H9 (cell line): ENCODE data around the gene FOLR1. TPM values are rescaled to one million over a fixed set of nuclear protein-coding genes. Genes with fewer than 3 reads are reported as not detected.

Experiments
- DNase-seq: peaks from one replicate; pipeline ENCODE4 v3.0.0-alpha.2; 2017
- H2AFZ ChIP-seq: one replicate; pipeline ENCODE4 v1.6.1; 2013; ENCODE audit warnings: mild to moderate bottlenecking, low read length, control low read depth, moderate library complexity
- H2AK5ac ChIP-seq: 2 replicates; pipeline ENCODE4 v1.6.1; 2013; ENCODE audit warnings: low read length, control low read depth, mixed read lengths; ENCODE audit not compliant: insufficient read length
- H2BK120ac ChIP-seq: one replicate; pipeline ENCODE4 v1.6.1; 2013; ENCODE audit warnings: low read depth, mild to moderate bottlenecking, low read length, control low read depth, inconsistent platforms; ENCODE audit not compliant: poor library complexity, severe bottlenecking
- H2BK12ac ChIP-seq: 2 replicates; pipeline ENCODE4 v1.6.1; 2013; ENCODE audit warnings: low read length, control low read depth, mixed read lengths, low read depth; ENCODE audit not compliant: insufficient read length
- H2BK15ac ChIP-seq: 2 replicates; pipeline ENCODE4 v1.6.1; 2013; ENCODE audit warnings: low read depth, low read length, control low read depth
- H2BK20ac ChIP-seq: one replicate; pipeline ENCODE4 v1.6.1; 2013; ENCODE audit warnings: low read depth, mild to moderate bottlenecking, low read length, control low read depth, inconsistent platforms; ENCODE audit not compliant: poor library complexity, severe bottlenecking
- H2BK5ac ChIP-seq: 2 replicates; pipeline ENCODE4 v1.6.1; 2013; ENCODE audit warnings: low read length, control low read depth, mixed read lengths; ENCODE audit not compliant: insufficient read length
- H3K14ac ChIP-seq: 2 replicates; pipeline ENCODE4 v1.6.1; 2013; ENCODE audit warnings: low read length, control low read depth; ENCODE audit not compliant: insufficient read depth
- H3K18ac ChIP-seq: 2 replicates; pipeline ENCODE4 v1.6.1; 2013; ENCODE audit warnings: low read depth, mild to moderate bottlenecking, mixed read lengths, low read length, control low read depth; ENCODE audit not compliant: insufficient read length
- H3K23ac ChIP-seq: 2 replicates; pipeline ENCODE4 v1.6.1; 2013; ENCODE audit warnings: low read length, control low read depth, mixed read lengths, low read depth; ENCODE audit not compliant: insufficient read length
- H3K23me2 ChIP-seq: 2 replicates; pipeline ENCODE4 v1.6.1; 2013; ENCODE audit warnings: low read depth, mild to moderate bottlenecking, mixed read lengths, low read length, control low read depth; ENCODE audit not compliant: insufficient read length, poor library complexity, severe bottlenecking
- H3K27ac ChIP-seq: 2 replicates; pipeline ENCODE4 v1.5.1; 2013; ENCODE audit warnings: low read length, control low read depth, mixed read lengths, low read depth; ENCODE audit not compliant: insufficient read length
- H3K27me3 ChIP-seq: 2 replicates; pipeline ENCODE4 v1.6.1; 2013; ENCODE audit warnings: low read length, control low read depth, inconsistent platforms; ENCODE audit not compliant: insufficient read depth
- H3K4ac ChIP-seq: 2 replicates; pipeline ENCODE4 v1.6.1; 2013; ENCODE audit warnings: low read depth, mild to moderate bottlenecking, control low read depth, inconsistent platforms, low read length, moderate library complexity
- H3K4me1 ChIP-seq: 2 replicates; pipeline ENCODE4 v1.6.1; 2013; ENCODE audit warnings: low read length, control low read depth, inconsistent platforms; ENCODE audit not compliant: insufficient read depth
- H3K4me2 ChIP-seq: 2 replicates; pipeline ENCODE4 v1.6.1; 2013; ENCODE audit warnings: low read length, control low read depth, mixed read lengths; ENCODE audit not compliant: insufficient read length, insufficient read depth
- H3K56ac ChIP-seq: 2 replicates; pipeline ENCODE4 v1.6.1; 2013; ENCODE audit warnings: low read depth, mild to moderate bottlenecking, mixed read lengths, low read length, control low read depth; ENCODE audit not compliant: insufficient read length
- H3K79me1 ChIP-seq: 2 replicates; pipeline ENCODE4 v1.6.1; 2013; ENCODE audit warnings: low read depth, mild to moderate bottlenecking, moderate library complexity, low read length, control low read depth, inconsistent platforms; ENCODE audit not compliant: insufficient read depth, poor library complexity, severe bottlenecking
- H3K79me2 ChIP-seq: 2 replicates; pipeline ENCODE4 v1.6.1; 2013; ENCODE audit warnings: low read length, control low read depth, inconsistent platforms; ENCODE audit not compliant: insufficient read depth
- H3K9ac ChIP-seq: 2 replicates; pipeline ENCODE4 v1.6.1; 2013; ENCODE audit warnings: low read length, control low read depth, mixed read lengths; ENCODE audit not compliant: insufficient read length; ENCODE audit errors: extremely low read depth
- H3K9me3 ChIP-seq: one replicate; pipeline ENCODE4 v1.6.1; 2013; ENCODE audit warnings: low read depth, low read length, inconsistent platforms; ENCODE audit not compliant: control insufficient read depth
- H3T11ph ChIP-seq: one replicate; pipeline ENCODE4 v1.6.1; 2013; ENCODE audit warnings: mild to moderate bottlenecking, low read length, control low read depth, inconsistent platforms
- H4K20me1 ChIP-seq: one replicate; pipeline ENCODE4 v1.6.1; 2013; ENCODE audit not compliant: control insufficient read depth, insufficient read length, insufficient read depth
- H4K5ac ChIP-seq: 2 replicates; pipeline ENCODE4 v1.6.1; 2013; ENCODE audit warnings: low read depth, mild to moderate bottlenecking, mixed read lengths, low read length, control low read depth; ENCODE audit not compliant: insufficient read length
- H4K8ac ChIP-seq: replicated peaks from 2 replicates; pipeline ENCODE4 v1.6.1; 2013; ENCODE audit warnings: low read length, control low read depth, mixed read lengths, low read depth; ENCODE audit not compliant: insufficient read length
- H4K91ac ChIP-seq: 2 replicates; pipeline ENCODE4 v1.6.1; 2013; ENCODE audit warnings: low read depth, mild to moderate bottlenecking, moderate library complexity, mixed read lengths, low read length, control low read depth; ENCODE audit not compliant: insufficient read length
- H3K27ac Mint-ChIP-seq, 3 experiments: 2 replicates in 2 of 3; 3 replicates in 1 of 3; pipeline ENCODE4 v1.8.0; 2020 to 2021; ENCODE audit warnings: mixed read lengths in 3 of 3, mild to moderate bottlenecking in 1 of 3, moderate library complexity in 1 of 3
- H3K27me3 Mint-ChIP-seq: 2 replicates; pipeline ENCODE4 v1.8.0; 2021; ENCODE audit warnings: low read depth, mild to moderate bottlenecking, moderate library complexity, mixed read lengths
- H3K36me3 Mint-ChIP-seq, 3 experiments: 2 replicates in 2 of 3; 3 replicates in 1 of 3; pipeline ENCODE4 v1.8.0; 2020 to 2021; ENCODE audit warnings: low read depth in 3 of 3, mixed read lengths in 3 of 3; ENCODE audit not compliant: insufficient read depth in 1 of 3
- H3K4me1 Mint-ChIP-seq, 2 experiments: 2 replicates each; pipeline ENCODE4 v1.8.0; 2020; ENCODE audit warnings: mixed read lengths in 2 of 2
- H3K4me3 Mint-ChIP-seq, 2 experiments: 2 replicates in 1 of 2; 3 replicates in 1 of 2; pipeline ENCODE4 v1.8.0; 2020 to 2021; ENCODE audit warnings: mild to moderate bottlenecking in 2 of 2, mixed read lengths in 2 of 2, moderate library complexity in 1 of 2
- H3K9me3 Mint-ChIP-seq, 2 experiments: 2 replicates in 1 of 2; 3 replicates in 1 of 2; pipeline ENCODE4 v1.8.0; 2020; ENCODE audit warnings: mild to moderate bottlenecking in 2 of 2, mixed read lengths in 2 of 2, moderate library complexity in 1 of 2
- CTCF ChIP-seq: fragments of 200-600 bp; sonication (generic); conservative IDR thresholded peaks from 3 replicates; pipeline ENCODE4 v1.8.0; 2021; ENCODE audit warnings: antibody characterized with exemption, mild to moderate bottlenecking
- WGBS: extraction: QIAGEN DNeasy Blood & Tissue Kit; methylation state at CpG from one replicate; pipeline ENCODE4 v1.1.7; 2013; ENCODE audit warnings: missing lambda C conversion rate, low lambda C conversion rate, mixed read lengths; ENCODE audit not compliant: insufficient read length; ENCODE audit errors: extremely low coverage; 5-methylcytosine and 5-hydroxymethylcytosine counted together
- total RNA-seq: library from RNA; stranded (reverse); gene quantifications from 2 replicates; pipeline ENCODE4 v1.2.1, GENCODE V29; 2021

The FOLR1 gene
- total RNA-seq, 1 experiment from 2014 or later, result 0.92 TPM

- H4K20me1 ChIP-seq, result peaks cover 2% of the 10 kb centered on the region
- no peak overlapping the region for H3K9ac ChIP-seq
- no peak overlapping the region for H3K14ac ChIP-seq
- WGBS, result no CpG with 5 or more reads among the region's 2 CpGs
- TF ChIP-seq CTCF, result no peak
- no peaks in the 10 kb centered on the region for H3K79me2 ChIP-seq
- H3T11ph ChIP-seq, result no peak overlapping the region
- H3K23me2 ChIP-seq, result peaks cover 18% of the 10 kb centered on the region
- no peak overlapping the region for H4K5ac ChIP-seq
- peaks cover 5% of the 10 kb centered on the region; the same call in 1 of the 2 replicates for H3K4me1 ChIP-seq
- H3K23ac ChIP-seq, result no peak overlapping the region
- no peak overlapping the region for H2BK15ac ChIP-seq
- no peaks in the 10 kb centered on the region for H3K9me3 ChIP-seq
- no peak overlapping the region for H2BK120ac ChIP-seq
- H3K56ac ChIP-seq, result no peak overlapping the region
- no peak for DNase-seq
- no peak overlapping the region for H4K8ac ChIP-seq
- no peak overlapping the region for H4K91ac ChIP-seq
- peaks cover 26% of the 10 kb centered on the region for H3K27me3 ChIP-seq
- Mint-ChIP-seq H3K36me3 (peaks cover 18 to 63% (median 46%) of the 10 kb centered on the region in 3 experiments; a peak in 6 of 7 replicates), H3K27me3 (peaks cover 21% of the 10 kb centered on the region), H3K4me3 (no peak overlapping the region), H3K27ac (peak overlapping the region; percentile 31 to 77 (median 55); a peak in 3 of 7 replicates), H3K4me1 (peaks cover 21 to 33% of the 10 kb centered on the region in 2 experiments), H3K9me3 (peaks cover 0 to 3% of the 10 kb centered on the region in 2 experiments; a peak in 2 of 5 replicates)
- no peaks in the 10 kb centered on the region for H3K79me1 ChIP-seq
- H2BK20ac ChIP-seq, result no peak overlapping the region
- H3K27ac ChIP-seq, result no peak overlapping the region
- no peak overlapping the region for H3K18ac ChIP-seq
- no peak overlapping the region for H2BK5ac ChIP-seq
- H2AK5ac ChIP-seq, result no peak overlapping the region
- no peak overlapping the region for H3K4me2 ChIP-seq
- H3K4ac ChIP-seq, result no peak overlapping the region
- no peak overlapping the region for H2AFZ ChIP-seq
- H2BK12ac ChIP-seq, result no peak overlapping the region
Measured at GRCh38 chr11:72236774-72237111, 44.8 kb downstream of the FOLR1 start.
